KMS-11 (cell line): ENCODE measurements around the gene GTF2A1.

Experiments used
- H2AFZ ChIP-seq: fragments of 200-600 bp; sonication (generic); 2 replicates; pipeline ENCODE4 v1.6.1; 2016; ENCODE audit warnings: antibody characterized with exemption, mixed run types, low read depth
- H3K27ac ChIP-seq: fragments of 200-600 bp; sonication (generic); 2 replicates; pipeline ENCODE4 v1.6.1; 2016; ENCODE audit warnings: mild to moderate bottlenecking, mixed run types
- H3K27me3 ChIP-seq: fragments of 200-600 bp; sonication (generic); 2 replicates; pipeline ENCODE4 v1.6.1; 2017; ENCODE audit warnings: mild to moderate bottlenecking, low read depth, mixed run types, moderate library complexity; ENCODE audit not compliant: insufficient read depth
- H3K36me3 ChIP-seq: fragments of 200-600 bp; sonication (generic); 2 replicates; pipeline ENCODE4 v1.6.1; 2017; ENCODE audit warnings: mild to moderate bottlenecking, mixed run types; ENCODE audit not compliant: insufficient read depth
- H3K4me1 ChIP-seq: fragments of 200-600 bp; sonication (generic); 2 replicates; pipeline ENCODE4 v1.6.1; 2016; ENCODE audit warnings: mild to moderate bottlenecking, low read depth, mixed run types; ENCODE audit not compliant: poor library complexity, severe bottlenecking
- H3K4me2 ChIP-seq: fragments of 200-600 bp; sonication (generic); 2 replicates; pipeline ENCODE4 v1.7.0; 2016; ENCODE audit warnings: mild to moderate bottlenecking, mixed run types
- H3K4me3 ChIP-seq: fragments of 200-600 bp; sonication (generic); IDR thresholded peaks from 2 replicates; pipeline ENCODE4 v1.6.1; 2017; ENCODE audit warnings: low read depth, low read length, mixed read lengths; ENCODE audit not compliant: insufficient read depth
- H3K79me2 ChIP-seq: fragments of 200-600 bp; sonication (generic); 2 replicates; pipeline ENCODE4 v1.6.1; 2016; ENCODE audit warnings: low read depth, mixed run types; ENCODE audit not compliant: insufficient read depth
- H3K9ac ChIP-seq: fragments of 200-600 bp; sonication (generic); 2 replicates; pipeline ENCODE4 v1.6.1; 2016; ENCODE audit warnings: mild to moderate bottlenecking, mixed run types
- H4K20me1 ChIP-seq: fragments of 200-600 bp; sonication (generic); 2 replicates; pipeline ENCODE4 v1.6.1; 2016; ENCODE audit warnings: mild to moderate bottlenecking, mixed run types; ENCODE audit not compliant: insufficient read depth
- CTCF ChIP-seq: fragments of 200-600 bp; sonication (generic); conservative IDR thresholded peaks from 2 replicates; pipeline ENCODE4 v1.6.1; 2017; ENCODE audit warnings: low read depth, mild to moderate bottlenecking, antibody characterized with exemption, low read length, moderate library complexity, mixed read lengths

GTF2A1 gene

GRCh38 chr14:81132468-81132867 lies 88.3 kb downstream of the GTF2A1 start:
- Histone ChIP-seq H3K4me1 (no peaks in the 10 kb centered on the region), H3K4me3 (no peak overlapping the region), H3K4me2 (no peak overlapping the region), H3K36me3 (no peaks in the 10 kb centered on the region), H3K9ac (no peak overlapping the region), H4K20me1 (no peaks in the 10 kb centered on the region), H3K27me3 (no peaks in the 10 kb centered on the region), H2AFZ (no peak overlapping the region), H3K27ac (no peak overlapping the region), H3K79me2 (no peaks in the 10 kb centered on the region)
- TF ChIP-seq CTCF, result no peak

GRCh38 chr14:81129242-81129641 lies 91.5 kb downstream of the GTF2A1 start:
- Histone ChIP-seq H3K36me3 (no peaks in the 10 kb centered on the region), H3K27me3 (no peaks in the 10 kb centered on the region), H3K9ac (no peak overlapping the region), H3K27ac (no peak overlapping the region), H2AFZ (no peak overlapping the region), H3K4me1 (no peaks in the 10 kb centered on the region), H3K79me2 (no peaks in the 10 kb centered on the region), H4K20me1 (no peaks in the 10 kb centered on the region), H3K4me3 (no peak overlapping the region), H3K4me2 (no peak overlapping the region)
- TF ChIP-seq CTCF, result no peak

- Histone ChIP-seq H3K27me3 (no peaks in the 10 kb centered on the region), H3K4me1 (no peaks in the 10 kb centered on the region), H3K9ac (no peak overlapping the region), H3K4me2 (no peak overlapping the region), H2AFZ (no peak overlapping the region), H3K36me3 (no peaks in the 10 kb centered on the region), H3K27ac (no peak overlapping the region), H4K20me1 (no peaks in the 10 kb centered on the region), H3K4me3 (no peak overlapping the region), H3K79me2 (no peaks in the 10 kb centered on the region)
- TF ChIP-seq CTCF, result no peak
Observed at GRCh38 chr14:81127785-81128184, 93.0 kb downstream of the GTF2A1 start.

- Histone ChIP-seq H3K4me3 (no peak overlapping the region), H3K27ac (no peak overlapping the region), H3K4me2 (no peak overlapping the region), H2AFZ (no peak overlapping the region), H4K20me1 (no peaks in the 10 kb centered on the region), H3K9ac (no peak overlapping the region), H3K79me2 (no peaks in the 10 kb centered on the region), H3K27me3 (no peaks in the 10 kb centered on the region), H3K4me1 (peaks cover 4% of the 10 kb centered on the region), H3K36me3 (no peaks in the 10 kb centered on the region)
- no peak for TF ChIP-seq CTCF
Observed at GRCh38 chr14:81125536-81125935, 95.2 kb downstream of the GTF2A1 start.
